K562 (cell line): ENCODE data around the gene TNFAIP8L1. TPM values are rescaled to one million over a fixed set of nuclear protein-coding genes. Genes with fewer than 3 reads are reported as not detected.
A peak's percentile ranks its signal among the peaks of the same experiment; 100 is the strongest.

Experiments used
- ATAC-seq: fragments of 200-7000 bp; cut with Tn5 transposase; 3 replicates; pipeline ENCODE4 v1.9.1; 2020; ENCODE audit warnings: moderate library complexity
- BruUV-seq: library from RNA; stranded (reverse); fragments of 400-500 nt; replicated peaks from 2 replicates; lab custom pipeline; 2021; lab: Mats Ljungman, UMichigan
- CTCF ChIA-PET: fragments of 300-600 bp; formaldehyde crosslinking; extraction: SDS; loops from one replicate; lab custom pipeline; 2021; ENCODE audit warnings: low intra/inter-chr PET ratio; lab: Yijun Ruan, JAX
- POLR2A ChIA-PET: fragments of 300-600, 350-650 bp; sonication (Branson Sonifier 250); formaldehyde crosslinking; extraction: SDS; loops from one replicate; lab custom pipeline; 2021; ENCODE audit warnings: antibody characterized with exemption, inconsistent platforms; lab: Yijun Ruan, JAX
- DNase-seq, 4 experiments: peaks; one replicate each; pipeline versions ENCODE4 v3.0.0 to v3.0.0-alpha.2; 2011 to 2018; ENCODE audit warnings: low spot score in 3 of 4, mixed read lengths in 3 of 4; ENCODE audit errors: extremely low read depth in 1 of 4
- FAIRE-seq: peaks from 2 replicates; lab custom pipeline; 2011; peaks lifted over from hg19 to GRCh38; lab: Jason Lieb, UNC
- H2AFZ ChIP-seq: 2 replicates; pipeline ENCODE4 v1.6.0; 2011; ENCODE audit warnings: low read depth, low read length, control low read depth, inconsistent platforms
- H3K27ac ChIP-seq: fragments of 200-600 bp; 3 replicates; pipeline ENCODE4 v1.8.0; 2011; ENCODE audit warnings: low read depth, mild to moderate bottlenecking, control low read depth, inconsistent platforms, low read length, moderate library complexity, mixed read lengths; ENCODE audit errors: extremely low read depth
- H3K27me3 ChIP-seq, 2 experiments: fragments of 300-600 bp in 1 of 2; 2 replicates in 1 of 2; 3 replicates in 1 of 2; pipeline versions ENCODE4 v1.6.0 to v1.8.0; 2011; ENCODE audit warnings: inconsistent platforms in 2 of 2, low read length in 2 of 2, mild to moderate bottlenecking in 1 of 2, mixed read lengths in 1 of 2, moderate library complexity in 1 of 2; ENCODE audit not compliant: control insufficient read depth in 2 of 2, insufficient read depth in 2 of 2
- H3K36me3 ChIP-seq: fragments of 300-600 bp; 3 replicates; pipeline ENCODE4 v1.8.0; 2011; ENCODE audit warnings: mild to moderate bottlenecking, low read length, inconsistent platforms; ENCODE audit not compliant: control insufficient read depth, insufficient read depth
- H3K4me1 ChIP-seq, 2 experiments: fragments of 200-600 bp in 1 of 2; replicated peaks in 1 of 2; 2 replicates in 1 of 2; 3 replicates in 1 of 2; pipeline versions ENCODE4 v1.5.1 to v1.8.0; 2011; ENCODE audit warnings: inconsistent platforms in 2 of 2, low read length in 2 of 2, mild to moderate bottlenecking in 1 of 2, mixed read lengths in 1 of 2, moderate library complexity in 1 of 2; ENCODE audit not compliant: control insufficient read depth in 2 of 2, insufficient read depth in 2 of 2
- H3K4me2 ChIP-seq: 2 replicates; pipeline ENCODE4 v1.6.1; 2011; ENCODE audit warnings: low read length, control low read depth, inconsistent platforms, mixed read lengths; ENCODE audit not compliant: insufficient read depth
- H3K4me3 ChIP-seq: fragments of 200-600 bp; sonication (generic), shearing (Covaris generic); 2 replicates; pipeline ENCODE4 v1.5.1; 2016; ENCODE audit warnings: control low read depth, inconsistent platforms
- H3K79me2 ChIP-seq: fragments of 200-600 bp; 3 replicates; pipeline ENCODE4 v1.8.0; 2011; ENCODE audit warnings: low read length, inconsistent platforms; ENCODE audit not compliant: control insufficient read depth, insufficient read depth
- H3K9ac ChIP-seq, 2 experiments: 2 replicates each; pipeline versions ENCODE4 v1.6.0 to v1.6.1; 2011; ENCODE audit warnings: low read depth in 2 of 2, low read length in 2 of 2, control low read depth in 1 of 2, inconsistent platforms in 1 of 2, mild to moderate bottlenecking in 1 of 2, mixed read lengths in 1 of 2; ENCODE audit not compliant: insufficient read depth in 1 of 2
- H3K9me1 ChIP-seq: one replicate; pipeline ENCODE4 v1.6.0; 2011; ENCODE audit warnings: inconsistent platforms, mild to moderate bottlenecking, low read length, moderate library complexity; ENCODE audit not compliant: control insufficient read depth, insufficient read depth
- H3K9me3 ChIP-seq: replicated peaks from 2 replicates; pipeline ENCODE4 v1.5.1; 2011; ENCODE audit warnings: low read depth, low read length, inconsistent platforms; ENCODE audit not compliant: control insufficient read depth, insufficient read depth
- H4K20me1 ChIP-seq: replicated peaks from 2 replicates; pipeline ENCODE4 v1.6.1; 2011; ENCODE audit warnings: low read length, inconsistent platforms, mixed read lengths; ENCODE audit not compliant: control insufficient read depth, insufficient read depth
- CAMTA2 ChIP-seq: fragments of 250-450 bp; sonication (Bioruptor Pico); conservative IDR thresholded peaks from 2 replicates; pipeline ENCODE4 v1.5.1; 2022
- CSDE1 ChIP-seq, 2 experiments: fragments of 450-650 bp; IDR thresholded peaks; 2 replicates each; pipeline ENCODE4 v1.6.1; 2016; ENCODE audit warnings: mild to moderate bottlenecking in 1 of 2
- ETV5 ChIP-seq: sonication (generic); formaldehyde crosslinking; IDR thresholded peaks from 2 replicates; pipeline ENCODE4 v1.4.0; 2020; ENCODE audit warnings: low read depth, mild to moderate bottlenecking, missing genetic modification reagents
- NFXL1 ChIP-seq: fragments of 450-650 bp; formaldehyde crosslinking; IDR thresholded peaks from 2 replicates; pipeline ENCODE4 v1.4.0; 2021; ENCODE audit warnings: mild to moderate bottlenecking
- NR2F6 ChIP-seq: fragments of 450-650 bp; formaldehyde crosslinking; IDR thresholded peaks from 2 replicates; pipeline ENCODE4 v1.4.0; 2020; ENCODE audit warnings: mild to moderate bottlenecking
- POLR2G ChIP-seq: fragments of 200-400 bp; formaldehyde crosslinking; IDR thresholded peaks from 2 replicates; pipeline ENCODE4 v1.6.1; 2017; ENCODE audit warnings: low read depth, mild to moderate bottlenecking, antibody characterized with exemption, low read length, moderate library complexity
- RBFOX2 ChIP-seq: fragments of 200-400 bp; formaldehyde crosslinking; IDR thresholded peaks from 2 replicates; pipeline ENCODE4 v1.6.1; 2017; ENCODE audit warnings: low read depth, mild to moderate bottlenecking, low read length, moderate library complexity
- RBM22 ChIP-seq: fragments of 200-400 bp; formaldehyde crosslinking; IDR thresholded peaks from 2 replicates; pipeline ENCODE4 v1.6.1; 2018; ENCODE audit warnings: low read length, low read depth; ENCODE audit not compliant: poor library complexity, severe bottlenecking
- WGBS: fragments of 100-300 bp; shearing (Covaris generic); methylation state at CpG from one replicate; pipeline ENCODE4 v1.1.6; 2016; ENCODE audit warnings: low coverage, mixed read lengths; ENCODE audit not compliant: insufficient coverage; ENCODE audit errors: missing lambda C conversion rate; 5-methylcytosine and 5-hydroxymethylcytosine counted together
- in situ Hi-C: fragments of 300-500 bp; cut with MboI; formaldehyde crosslinking; loops from 4 replicates; pipeline ENCODE4 v1.15.0; 2018; ENCODE audit warnings: inconsistent platforms, mixed read lengths
- intact Hi-C: fragments of 100-400 bp; cut with micrococcal nuclease; formaldehyde crosslinking; loops from 2 replicates; pipeline ENCODE4 v1.14.2; 2022
- polyA plus RNA-seq, 8 experiments: library from polyadenylated mRNA; depleted of rRNA in 4 of 8; stranded (reverse) in 5 of 8; unstranded in 3 of 8; fragments of >200 nt; fragmentation: Nextera tagmentation in 2 of 8; fragmentation: Illumina TruSeq in 1 of 8; extraction: Ambion mirVana in 2 of 8; extraction: Trizol in 1 of 8; gene quantifications; 2 replicates each; pipeline versions ENCODE4 v1.2.1 to v1.2.3, GENCODE V29; 2011 to 2014; ENCODE audit warnings: inconsistent platforms in 1 of 8, missing spikeins in 1 of 8
- total RNA-seq, 7 experiments: library from RNA; depleted of rRNA in 6 of 7; stranded (reverse); fragments of >200 nt in 6 of 7; fragmentation: Illumina TruSeq in 2 of 7; extraction: Trizol in 2 of 7; gene quantifications; 2 replicates each; pipeline versions ENCODE4 v1.2.1 to v1.2.3, GENCODE V29; 2011 to 2021; ENCODE audit warnings: low replicate concordance in 1 of 7

TNFAIP8L1 gene
- total and polyA plus RNA-seq, 9 of the 15 experiments (the other 6 are each of a cell fraction or from before 2014, with no cell fraction given) = 0.69 to 9.3 (median 4.9) TPM

- Histone ChIP-seq H3K9ac (no peak overlapping the region), H3K79me2 (peaks cover 25% of the 10 kb centered on the region), H3K27ac (no peak overlapping the region), H3K4me2 (no peak overlapping the region), H2AFZ (no peak overlapping the region), H3K36me3 (peaks cover 76% of the 10 kb centered on the region), H4K20me1 (peaks cover 3% of the 10 kb centered on the region; the same call in 1 of the 2 replicates), H3K4me1 (peaks cover 4 to 18% of the 10 kb centered on the region in 2 experiments; a peak in 4 of 5 replicates), H3K4me3 (no peak overlapping the region), H3K9me3 (no peaks in the 10 kb centered on the region), H3K9me1 (peaks cover 3% of the 10 kb centered on the region), H3K27me3 (no peaks in the 10 kb centered on the region)
- POLR2A ChIA-PET = interaction anchor here (0.7 kb wide), 2 partner anchors 205 to 361 kb away, joined by 3 read pairs; no protein-coding TSS in a partner anchor
- intact Hi-C loops (no loop called here), in situ Hi-C loops (no loop called here)
- no peak for ATAC-seq
- FAIRE-seq = no peak
- BruUV-seq = no TSS peak
- TF ChIP-seq POLR2G (peak; percentile 64), RBM22 (peak; percentile 39), NR2F6 (CRISPR knock-in tag) (no peak), ETV5 (CRISPR knock-in tag) (no peak), CAMTA2 (CRISPR knock-in tag) (no peak), CSDE1 (IDR thresholded peaks at IDR 0.05) (no peak), RBFOX2 (peak; percentile 51; the same call in 1 of the 2 replicates), NFXL1 (CRISPR knock-in tag) (no peak)
- DNase-seq = no peak
- CTCF ChIA-PET = interaction anchor here (0.6 kb wide), 1 partner anchor 138 kb away, joined by 3 read pairs; no protein-coding TSS in a partner anchor
- 98% methylated on average over 7 of the region's 12 CpGs for WGBS
These were observed 25.3 kb downstream of the TNFAIP8L1 start for GRCh38 chr19:4664642-4665041.
